HUDEP-2 (cell line): ENCODE measurements around the gene CRAMP1.

Experiments used
- DNase-seq, 76 experiments: peaks; one replicate each; lab custom pipeline; 2025; ENCODE audit not compliant: unreplicated experiment in 76 of 76; lab: John Stamatoyannopoulos, UW

CRAMP1 gene

DNA sequence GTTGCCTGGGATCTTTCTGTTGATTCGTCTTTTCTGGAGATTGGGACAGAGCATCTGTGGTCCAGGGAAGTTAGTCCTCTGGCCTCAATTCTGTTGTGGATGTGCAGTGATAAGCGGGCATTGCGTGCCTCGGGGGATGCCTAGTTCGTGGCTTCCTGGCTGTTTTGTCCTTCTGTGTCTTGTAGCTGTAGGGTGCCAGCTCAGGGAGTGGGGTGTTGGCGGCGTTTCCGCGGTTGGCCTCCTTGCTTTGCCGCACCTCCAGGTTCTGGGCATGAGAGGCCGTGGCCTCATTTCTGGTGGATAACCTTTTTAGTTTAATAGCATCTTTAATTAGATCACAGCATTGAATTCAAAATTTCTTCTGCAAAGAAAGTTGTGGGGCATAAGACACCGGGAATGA is 64.5 kb downstream of the CRAMP1 start:
- DNase-seq = no peak

DNA sequence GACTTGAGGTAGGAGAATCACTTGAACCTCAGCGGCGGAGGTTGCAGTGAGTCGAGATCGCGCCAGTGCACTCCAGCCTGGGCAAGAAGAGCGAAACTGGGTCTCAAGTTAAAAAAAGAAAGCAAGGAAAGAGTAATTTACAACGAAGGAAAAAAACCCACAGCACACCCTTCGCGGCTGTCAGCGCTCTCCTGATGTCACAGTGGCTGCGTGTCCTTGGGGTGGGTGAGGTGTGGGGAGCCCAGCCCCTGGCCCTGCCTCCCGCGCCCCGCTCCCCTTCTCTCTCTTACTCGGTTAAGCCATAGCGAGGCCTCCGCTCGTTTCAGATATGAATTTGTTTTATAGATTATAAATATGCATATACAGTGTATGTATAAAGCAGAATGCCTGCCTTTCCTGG is 65.2 kb downstream of the CRAMP1 start:
- DNase-seq = no peak

DNA sequence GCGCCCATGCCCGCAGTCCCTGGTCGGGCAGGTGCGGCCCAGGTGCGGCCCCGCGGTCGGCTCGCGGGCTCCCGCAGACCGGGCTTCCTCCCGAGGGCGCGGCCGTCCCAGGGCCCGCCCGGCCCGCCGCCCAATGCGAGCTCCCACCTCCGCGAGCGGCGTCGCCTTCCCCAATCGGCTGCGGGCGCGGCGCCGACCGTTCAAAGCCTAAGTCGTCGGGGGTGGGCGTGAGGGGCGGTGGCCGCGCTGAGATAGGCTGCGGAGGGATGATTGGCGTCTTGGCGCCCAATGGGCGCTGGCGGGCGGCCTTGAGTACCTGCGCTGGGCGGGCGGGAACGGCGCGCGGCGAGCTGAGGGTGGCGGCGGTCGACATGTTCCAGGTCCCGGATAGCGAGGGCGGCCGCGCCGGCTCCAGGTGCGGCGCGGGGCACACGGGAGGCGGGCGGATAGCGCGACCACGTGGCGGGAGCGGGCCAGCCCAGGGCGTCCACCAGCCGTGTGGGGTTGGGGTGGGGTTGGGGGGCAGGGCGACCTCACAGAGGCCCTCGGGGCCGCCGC is 65.9 kb downstream of the CRAMP1 start, which contains the start of gene JPT2:
JPT2 (plus strand) TSS at position 338 of the 558 bp plus-strand sequence; CDS start at position 372, 34 bp downstream.
- DNase-seq = peak in 74 of 76 experiments; percentile 46 to 97 (median 91)

DNA sequence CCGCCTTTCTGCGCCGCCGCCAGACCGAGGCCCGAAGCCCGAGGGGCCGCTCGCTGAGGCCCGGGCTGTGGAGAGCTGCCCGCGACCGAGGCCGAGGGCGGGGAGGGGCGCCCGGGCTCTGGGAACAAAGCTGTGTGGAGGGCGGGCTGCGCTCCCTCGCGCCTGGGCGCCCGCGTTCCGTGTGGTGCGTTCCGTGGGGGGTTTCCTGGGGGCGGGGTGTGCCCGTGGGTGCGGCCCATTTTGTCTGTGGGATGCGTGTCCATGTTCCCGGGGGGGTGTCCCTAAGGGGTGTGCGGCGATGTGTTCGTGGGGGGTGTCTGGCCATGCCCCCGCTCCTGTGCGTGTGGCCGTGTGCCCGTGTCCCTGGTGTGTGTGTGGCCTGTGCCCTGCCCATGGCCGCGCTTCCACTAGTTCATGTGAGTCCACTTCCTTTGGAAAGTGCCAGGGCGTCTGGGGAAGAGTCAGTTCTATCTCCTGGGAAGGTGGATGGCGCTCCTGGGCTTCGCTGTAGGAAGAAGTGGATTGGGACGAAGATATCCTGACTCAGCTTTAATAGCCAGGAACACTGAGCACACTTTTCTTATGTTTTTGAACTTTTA is 66.4 kb downstream of the CRAMP1 start:
- DNase-seq = peak in 11 of 76 experiments; percentile 17 to 37 (median 30)

DNA sequence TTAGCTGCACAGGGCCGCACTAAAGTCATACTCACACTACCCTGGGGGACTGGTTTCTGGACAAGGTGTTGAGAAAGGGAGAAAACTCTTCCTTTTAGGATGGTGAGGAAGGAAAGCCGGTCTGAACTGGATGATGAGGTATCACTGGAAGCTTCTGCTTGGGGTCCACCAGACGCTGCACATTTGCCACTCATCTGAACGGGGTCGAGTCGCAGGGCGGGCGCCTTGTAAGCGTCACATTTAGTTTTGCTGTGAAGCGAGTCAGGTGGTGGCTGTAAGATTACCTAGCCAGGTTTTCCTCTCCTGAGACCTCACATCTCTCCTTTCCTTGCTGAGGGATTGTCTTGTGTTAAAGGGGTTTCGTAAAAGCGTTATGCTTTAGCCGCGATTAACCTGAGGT is 68.2 kb downstream of the CRAMP1 start:
- DNase-seq = no peak

DNA sequence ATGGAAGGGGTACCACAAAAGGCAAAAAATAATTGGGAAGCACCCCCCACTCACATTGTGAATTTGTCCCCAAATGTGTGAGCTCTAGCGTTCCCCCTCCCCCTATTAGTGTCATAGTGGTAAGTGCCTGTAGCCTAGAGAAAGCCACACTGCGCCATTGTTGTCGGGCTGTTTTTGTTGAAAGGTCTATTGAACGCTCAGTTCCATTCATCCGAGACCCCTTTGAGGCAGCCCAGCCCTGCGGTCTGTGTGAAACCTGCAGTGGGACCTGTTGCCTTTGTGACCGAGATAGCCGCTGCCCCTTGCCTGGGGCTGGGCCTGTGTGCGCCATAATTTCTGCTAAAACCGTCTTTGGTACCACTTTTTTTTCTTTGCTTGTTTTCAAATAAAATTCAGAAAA is 68.9 kb downstream of the CRAMP1 start:
- no peak for DNase-seq

DNA sequence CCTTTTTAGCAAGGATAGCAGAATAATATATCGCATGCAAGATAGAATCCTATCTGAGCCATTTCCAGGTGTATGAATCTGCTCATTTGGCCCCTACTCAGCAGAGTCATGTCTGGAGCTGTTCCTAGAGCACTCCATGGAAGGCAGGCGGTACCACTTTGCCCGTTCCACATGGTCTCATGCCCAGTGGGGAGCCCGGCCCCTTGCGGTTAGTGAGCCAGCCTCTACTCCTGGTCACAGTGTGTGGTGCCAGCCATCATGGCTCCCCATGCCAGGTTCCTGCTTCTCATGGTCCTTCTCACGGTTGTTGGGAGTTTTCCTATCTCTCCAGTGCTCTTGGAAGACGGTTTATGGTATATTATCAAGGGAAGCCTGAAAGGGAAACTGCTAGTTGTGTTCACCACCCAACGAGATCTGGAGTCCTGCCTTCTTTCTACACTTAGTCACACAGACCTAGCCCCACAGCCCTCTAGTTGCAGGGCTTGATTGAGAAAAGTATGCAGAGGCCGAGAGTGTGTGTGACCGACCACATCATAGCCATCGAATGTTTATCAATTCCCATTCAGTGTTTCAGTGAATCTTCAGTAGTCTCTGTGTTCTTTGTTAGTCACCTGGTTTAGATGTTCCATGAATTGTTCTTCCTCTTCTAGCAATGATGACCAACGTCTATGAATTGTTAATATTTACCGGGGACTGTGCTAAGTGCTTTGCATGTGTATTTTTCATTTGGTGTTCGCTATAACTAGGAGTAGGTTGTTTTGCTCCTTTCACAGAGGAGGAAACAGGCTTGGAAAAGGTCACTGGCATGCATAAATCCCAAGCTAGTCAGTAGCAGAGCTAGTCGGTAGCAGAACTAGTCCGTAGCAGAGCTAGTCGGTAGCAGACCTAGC is 75.5 kb downstream of the CRAMP1 start:
- no peak for DNase-seq

DNA sequence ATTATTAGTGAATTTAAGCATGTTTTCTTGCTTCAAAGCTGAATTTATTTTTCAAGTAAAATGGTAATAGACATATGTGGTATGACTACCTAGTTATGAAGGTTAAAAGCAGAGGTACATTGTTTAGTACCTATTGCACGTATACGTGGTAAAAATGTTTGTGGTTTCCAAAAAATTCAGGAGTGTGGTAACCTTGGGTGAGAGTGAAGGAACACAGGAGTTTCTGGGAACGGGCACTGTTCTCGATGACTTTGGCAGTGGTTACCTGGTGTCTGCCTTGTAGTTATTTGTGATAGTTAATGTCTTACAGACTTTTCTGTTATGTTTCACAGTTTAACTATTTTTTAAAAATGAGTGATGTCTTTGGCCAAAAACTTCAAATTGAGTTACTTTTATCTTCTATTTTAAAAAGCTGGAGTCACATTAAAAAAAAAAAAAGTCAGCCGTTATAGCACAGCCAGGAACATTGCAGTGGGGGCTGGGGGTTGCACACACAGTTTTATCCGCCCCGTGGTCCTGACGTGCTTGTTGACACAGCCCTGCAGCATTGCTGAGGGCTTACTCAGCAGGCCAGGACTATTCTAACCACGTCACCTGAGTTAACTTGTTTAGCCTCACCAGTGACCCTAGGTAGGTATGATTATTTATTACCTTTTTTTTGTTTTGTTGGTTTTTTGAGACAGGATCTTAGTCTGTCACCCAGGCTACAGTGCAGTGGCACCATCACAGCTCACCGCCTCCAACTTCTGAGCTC is 76.8 kb downstream of the CRAMP1 start:
- DNase-seq = no peak

DNA sequence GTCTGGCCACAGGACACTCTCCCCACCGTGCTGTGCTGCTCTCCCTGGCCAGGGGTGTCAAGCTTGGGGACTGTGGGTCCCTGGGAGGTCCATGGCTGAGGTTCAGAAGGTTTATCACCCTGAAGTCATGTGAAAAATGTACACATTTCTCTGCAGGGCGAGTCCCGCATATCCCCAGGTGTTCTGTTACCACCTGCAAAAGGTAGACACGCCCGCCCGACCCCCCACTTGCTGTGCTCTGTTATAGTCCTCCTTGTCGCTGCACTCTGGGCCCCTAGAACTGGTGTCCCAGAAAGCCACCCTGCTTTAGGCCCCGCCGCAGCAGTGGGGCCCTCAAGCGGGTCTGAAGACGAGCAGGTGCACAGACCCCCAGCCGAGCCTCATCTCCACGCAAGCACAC is 77.7 kb downstream of the CRAMP1 start:
- DNase-seq = no peak

DNA sequence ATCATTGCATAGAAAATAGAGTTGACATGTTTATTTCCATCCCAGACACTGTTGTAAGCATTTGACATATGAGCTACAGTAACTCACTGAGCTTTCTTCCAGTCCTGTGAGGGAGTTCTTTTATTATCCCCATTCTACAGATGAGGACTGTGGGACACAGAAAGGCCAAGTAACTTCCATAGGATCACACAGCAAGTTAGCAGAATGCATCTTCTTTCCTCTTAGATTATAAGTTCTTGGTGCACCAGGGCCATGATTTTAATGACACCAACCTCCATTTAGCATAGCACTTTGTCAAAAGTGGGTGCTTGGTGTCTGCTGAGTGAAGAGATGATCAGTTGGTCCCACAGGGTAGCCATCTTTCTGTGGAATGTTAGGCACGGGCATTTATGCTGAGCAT is 78.7 kb downstream of the CRAMP1 start:
- no peak for DNase-seq

DNA sequence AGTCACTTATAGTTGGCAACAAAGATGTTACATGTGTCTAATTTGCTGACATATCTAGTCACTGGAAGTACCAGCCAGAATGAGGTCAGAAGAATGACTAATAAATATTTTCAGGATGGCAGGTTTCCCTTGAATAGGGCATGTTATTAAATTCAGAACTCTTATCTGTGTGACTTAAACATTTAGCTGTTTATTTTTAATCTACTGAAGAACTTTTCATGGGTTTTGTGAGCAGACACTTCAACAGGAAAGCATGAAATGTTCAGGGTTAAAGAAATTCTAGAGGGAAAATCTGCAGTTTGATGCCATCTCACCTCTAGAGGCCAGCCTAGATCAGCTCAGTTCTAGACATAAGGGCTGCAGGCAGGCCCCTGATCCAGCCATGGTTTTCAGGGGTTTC is 79.1 kb downstream of the CRAMP1 start:
- DNase-seq = no peak

DNA sequence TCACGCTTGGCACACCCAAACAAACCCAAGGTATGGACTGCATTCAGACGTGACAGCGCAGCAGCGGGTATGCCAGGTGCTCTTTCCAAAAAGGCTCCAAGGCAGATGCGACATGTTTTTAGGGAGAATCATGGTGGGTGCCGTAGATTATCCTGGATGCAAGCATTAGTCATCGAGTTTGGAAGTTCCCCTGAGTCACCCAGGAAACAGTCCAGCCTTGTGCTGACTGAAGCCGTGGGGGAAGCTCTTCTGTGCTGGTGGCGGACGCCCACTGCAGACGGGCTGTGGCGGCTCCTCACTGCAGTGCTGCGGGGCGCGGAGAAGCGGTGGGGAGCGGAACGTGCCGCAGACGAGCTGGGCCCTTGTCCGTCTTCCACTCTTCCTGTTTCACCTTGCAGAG is 79.8 kb downstream of the CRAMP1 start:
- no peak for DNase-seq

DNA sequence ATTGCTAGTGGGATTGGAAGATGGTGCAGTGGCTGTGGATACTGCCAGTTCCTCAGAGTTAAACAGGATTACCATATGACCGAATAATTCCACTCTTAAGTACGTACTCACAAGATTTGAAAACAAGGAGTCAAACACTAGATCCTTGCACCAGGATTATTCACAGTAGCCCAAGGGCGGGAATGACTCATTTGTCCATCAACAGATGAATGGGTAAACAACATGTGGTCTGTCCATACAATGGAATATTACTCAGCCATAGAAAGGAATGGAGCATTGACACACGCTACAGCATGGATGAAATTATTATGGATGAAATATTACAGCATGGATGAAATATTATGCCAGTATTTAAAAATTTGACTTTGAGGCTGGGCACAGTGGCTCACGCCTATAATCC is 84.7 kb downstream of the CRAMP1 start:
- no peak for DNase-seq

DNA sequence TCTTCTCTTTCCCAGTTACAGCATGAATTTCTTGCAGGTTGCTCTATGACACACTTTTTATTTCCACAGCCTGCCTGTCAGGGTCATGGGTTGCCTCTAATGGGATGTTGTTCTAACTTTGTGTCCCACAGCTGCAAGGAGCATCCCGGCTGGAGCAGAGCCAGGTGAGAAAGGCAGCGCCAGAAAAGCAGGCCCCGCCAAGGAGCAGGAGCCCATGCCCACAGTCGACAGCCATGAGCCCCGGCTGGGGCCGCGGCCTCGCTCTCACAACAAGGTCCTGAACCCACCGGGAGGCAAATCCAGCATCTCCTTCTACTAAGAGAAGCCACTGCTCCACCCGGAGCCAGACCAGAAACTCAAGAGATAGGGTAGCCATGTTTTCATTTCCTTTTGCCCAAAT is 86.5 kb downstream of the CRAMP1 start:
- DNase-seq = no peak

DNA sequence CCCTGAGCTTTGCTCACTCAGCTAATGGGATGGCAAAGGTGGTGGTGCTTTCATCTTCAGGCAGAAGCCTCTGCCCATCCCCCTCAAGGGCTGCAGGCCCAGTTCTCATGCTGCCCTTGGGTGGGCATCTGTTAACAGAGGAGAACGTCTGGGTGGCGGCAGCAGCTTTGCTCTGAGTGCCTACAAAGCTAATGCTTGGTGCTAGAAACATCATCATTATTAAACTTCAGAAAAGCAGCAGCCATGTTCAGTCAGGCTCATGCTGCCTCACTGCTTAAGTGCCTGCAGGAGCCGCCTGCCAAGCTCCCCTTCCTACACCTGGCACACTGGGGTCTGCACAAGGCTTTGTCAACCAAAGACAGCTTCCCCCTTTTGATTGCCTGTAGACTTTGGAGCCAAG is 88.1 kb downstream of the CRAMP1 start:
- no peak for DNase-seq

DNA sequence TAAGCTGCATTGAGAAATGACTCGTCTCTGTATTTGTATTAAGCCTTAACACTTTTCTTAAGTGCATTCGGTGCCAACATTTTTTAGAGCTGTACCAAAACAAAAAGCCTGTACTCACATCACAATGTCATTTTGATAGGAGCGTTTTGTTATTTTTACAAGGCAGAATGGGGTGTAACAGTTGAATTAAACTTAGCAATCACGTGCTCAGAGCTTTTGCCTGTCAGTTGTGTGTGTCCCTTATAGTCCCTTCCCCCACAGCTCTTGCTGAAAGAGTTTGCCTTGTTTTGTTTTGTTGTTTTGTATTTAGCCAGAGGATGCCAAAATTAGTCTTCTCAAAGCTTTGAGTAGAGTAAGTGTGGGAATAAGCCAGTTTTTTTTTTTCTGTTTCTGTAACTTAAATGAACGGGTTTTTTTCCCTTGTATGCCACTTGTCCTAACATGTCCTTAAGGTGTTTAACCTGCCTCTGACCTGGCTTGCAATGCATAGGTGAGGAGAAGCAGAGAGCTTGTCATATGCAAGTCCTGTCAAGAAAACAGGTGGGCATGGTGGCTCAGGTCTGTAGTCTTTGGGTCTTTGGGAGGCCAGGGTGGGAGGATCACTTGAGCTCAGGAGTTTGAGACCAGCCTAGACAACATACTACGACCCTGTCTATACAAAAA is 89.2 kb downstream of the CRAMP1 start:
- no peak for DNase-seq

DNA sequence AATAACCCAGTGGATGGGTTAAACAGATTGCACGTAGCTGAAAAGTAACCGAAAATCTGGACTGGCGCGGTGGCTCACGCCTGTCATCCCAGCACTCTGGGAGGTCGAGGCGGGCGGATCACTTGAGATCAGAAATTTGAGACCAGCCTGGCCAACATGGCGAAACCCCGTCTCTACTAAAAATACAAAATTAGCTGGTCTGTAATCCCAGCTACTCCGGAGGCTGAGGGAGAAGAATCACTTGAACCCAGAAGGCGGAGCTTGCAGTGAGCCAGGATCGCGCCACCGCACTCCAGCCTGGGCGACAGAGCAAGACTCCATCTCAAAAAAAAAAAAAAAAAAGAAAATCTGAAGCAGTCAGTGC is 93.1 kb downstream of the CRAMP1 start:
- peak in 7 of 76 experiments; percentile 18 to 42 (median 38) for DNase-seq

DNA sequence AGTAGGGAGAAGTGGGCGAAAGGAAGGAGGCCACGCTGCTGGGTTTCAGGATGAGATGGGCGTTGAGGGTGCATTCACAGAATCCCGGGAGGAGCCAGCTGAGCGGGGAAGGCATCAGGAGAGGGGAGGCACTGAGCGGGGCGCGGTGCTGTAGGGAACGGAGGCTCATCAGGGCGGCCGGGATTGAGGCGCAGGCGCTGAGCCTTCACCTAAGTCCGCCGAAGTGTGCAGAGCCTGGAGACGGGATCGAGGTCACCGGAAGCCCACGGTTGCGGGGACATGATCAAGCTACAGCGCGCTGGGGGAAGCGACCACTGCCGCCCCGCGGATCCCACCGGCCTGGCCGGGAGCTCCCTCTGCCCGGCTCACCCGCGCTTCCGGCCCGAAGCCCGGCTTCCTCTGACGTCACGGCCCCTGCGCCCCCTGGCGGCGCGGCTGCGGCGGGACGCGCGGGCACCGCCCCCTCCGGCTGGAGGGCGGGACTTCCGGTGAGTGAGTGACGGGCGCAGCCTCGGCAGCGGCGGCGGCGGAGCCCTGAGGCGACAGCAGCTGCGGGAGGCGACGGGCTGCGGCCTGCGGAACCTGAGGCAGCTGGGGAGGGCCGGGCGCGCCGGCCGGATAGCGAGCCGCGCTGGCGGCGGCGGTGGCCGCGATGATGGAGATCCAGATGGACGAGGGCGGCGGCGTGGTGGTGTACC is 93.7 kb downstream of the CRAMP1 start, which contains the start of gene MAPK8IP3:
MAPK8IP3 (plus strand) TSS at position 508 of the 698 bp plus-strand sequence; CDS start at position 653, 145 bp downstream.
- DNase-seq = peak in 73 of 76 experiments; percentile 37 to 95 (median 83)

DNA sequence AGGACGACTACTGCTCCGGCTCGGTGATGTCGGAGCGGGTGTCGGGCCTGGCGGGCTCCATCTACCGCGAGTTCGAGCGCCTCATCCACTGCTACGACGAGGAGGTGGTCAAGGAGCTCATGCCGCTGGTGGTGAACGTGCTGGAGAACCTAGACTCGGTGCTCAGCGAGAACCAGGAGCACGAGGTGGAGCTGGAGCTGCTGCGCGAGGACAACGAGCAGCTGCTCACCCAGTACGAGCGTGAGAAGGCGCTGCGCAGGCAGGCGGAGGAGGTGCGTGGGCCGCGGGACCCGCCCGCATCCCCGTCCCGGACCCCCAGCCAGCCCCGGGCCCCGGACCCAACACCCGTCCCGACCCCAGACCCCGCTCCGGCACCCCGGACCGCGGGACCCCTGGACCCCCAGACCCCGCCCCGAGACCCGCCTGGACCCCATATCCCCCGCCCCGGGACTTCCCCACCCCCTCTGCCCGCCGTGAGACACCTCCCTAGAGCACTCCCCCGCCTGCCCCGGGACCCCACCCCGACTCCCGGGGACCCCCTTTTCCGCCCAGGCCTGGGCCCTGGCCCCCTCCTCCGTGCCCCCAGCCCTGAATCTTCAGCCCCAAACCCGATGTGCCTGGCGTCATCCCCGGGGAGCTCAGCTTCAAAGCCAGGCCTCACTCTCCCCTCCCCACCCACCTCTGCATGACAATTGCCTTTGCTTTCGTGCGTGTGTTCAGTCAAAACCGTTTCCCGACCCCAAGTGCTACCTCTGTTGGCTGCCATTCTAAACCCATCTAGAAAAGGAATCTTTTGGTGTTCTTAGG is 94.4 kb downstream of the CRAMP1 start:
- DNase-seq = peak in 19 of 76 experiments; percentile 8 to 56 (median 42)
